ENCODE measurements around the gene ERC1.

ERC1 gene

DNA sequence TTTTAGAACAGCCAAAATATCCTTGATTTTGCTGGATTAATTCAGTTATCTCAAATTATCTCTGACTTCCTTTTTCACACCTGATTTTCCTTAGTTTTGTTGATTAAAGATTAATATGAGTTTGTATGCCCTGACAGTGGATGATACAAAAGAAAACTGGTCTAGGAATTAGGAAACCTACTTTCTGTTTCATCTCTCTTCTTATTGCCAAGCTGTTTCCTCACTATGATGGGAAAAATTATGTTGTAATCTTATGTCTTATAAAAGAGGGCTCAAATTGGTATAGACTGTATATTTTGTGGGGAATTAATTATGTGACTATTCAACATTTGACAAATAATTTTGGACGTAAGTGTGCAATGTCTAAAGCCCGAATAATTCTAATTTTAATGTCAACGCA lies 331.8 kb downstream of the ERC1 start:
- no peak overlapping the region for H2AK5ac ChIP-seq (ENCODE audit: low read length, severe bottlenecking)
- H3K18ac ChIP-seq (ENCODE audit: low read depth in 1 of 2, low read length in 2 of 2), result no peak overlapping the region
- H3K27me3 ChIP-seq (ENCODE audit: control insufficient read depth in 1 of 2, insufficient read depth in 1 of 2, low read length in 2 of 2), result no peaks in the 10 kb centered on the region
- H3K4me2 ChIP-seq (ENCODE audit: low read length, poor library complexity, severe bottlenecking), result no peak overlapping the region
- no peak overlapping the region for H2AFZ ChIP-seq (ENCODE audit: low read depth, low read length)
- H2BK120ac ChIP-seq (ENCODE audit: low read depth, low read length), result no peak overlapping the region
- no peak overlapping the region for H3K4ac ChIP-seq (ENCODE audit: low read depth in 1 of 2, low read length in 2 of 2)
- no peaks in the 10 kb centered on the region for H3K9me3 ChIP-seq (ENCODE audit: control insufficient read depth, low read length)
- no peak for DNase-seq
- H4K8ac ChIP-seq (ENCODE audit: low read length), result no peak overlapping the region
- H3K27ac ChIP-seq (ENCODE audit: low read length, poor library complexity, severe bottlenecking), result no peak overlapping the region
- H3K79me1 ChIP-seq (replicated peaks; ENCODE audit: low read length, poor library complexity, severe bottlenecking), result peaks cover 3% of the 10 kb centered on the region
- H4K91ac ChIP-seq (ENCODE audit: low read length), result no peak overlapping the region
- H3K9ac ChIP-seq (ENCODE audit: low read length), result no peak overlapping the region
- H3K14ac ChIP-seq (ENCODE audit: low read length in 2 of 2), result no peak overlapping the region
- peaks cover 0 to 5% of the 10 kb centered on the region in 2 experiments for H3K36me3 ChIP-seq (ENCODE audit: control insufficient read depth in 1 of 2, insufficient read depth in 2 of 2, low read depth in 1 of 2, low read length in 2 of 2)
- H2BK5ac ChIP-seq (ENCODE audit: low read depth, low read length, poor library complexity, severe bottlenecking), result no peak overlapping the region
- H2BK12ac ChIP-seq (ENCODE audit: low read length in 2 of 2), result no peak overlapping the region
- no peaks in the 10 kb centered on the region for H3K4me1 ChIP-seq (ENCODE audit: control insufficient read depth, insufficient read depth, low read depth, low read length)
- 95% methylated on average over 3 of the region's 3 CpGs for WGBS
- no peak overlapping the region for H3K4me3 ChIP-seq (ENCODE audit: insufficient read depth in 1 of 2, low read depth in 1 of 2, low read length in 2 of 2)
- H2BK15ac ChIP-seq (ENCODE audit: low read depth, poor library complexity, severe bottlenecking), result no peak overlapping the region
- no peak overlapping the region for H3K23ac ChIP-seq (ENCODE audit: low read length in 2 of 2)

DNA sequence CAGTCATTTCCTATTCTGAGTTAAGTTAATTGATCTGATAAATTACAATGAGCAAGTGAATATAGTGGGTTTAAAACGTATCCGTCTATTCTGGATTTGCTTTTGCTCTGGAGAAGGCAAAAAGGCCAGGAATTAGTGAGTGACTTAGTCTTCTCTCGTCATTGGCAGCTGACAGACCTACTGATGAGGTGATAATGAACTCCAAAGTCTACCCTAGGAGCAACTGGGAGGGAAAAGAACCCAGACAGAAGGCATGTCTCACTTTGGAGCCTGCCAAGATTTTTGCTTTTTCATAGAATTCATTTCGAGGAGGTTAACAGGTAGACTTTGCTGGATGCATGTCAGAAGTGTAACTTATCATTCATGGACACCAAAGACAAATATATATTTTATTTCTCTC lies 333.1 kb downstream of the ERC1 start:
- H2BK120ac ChIP-seq (ENCODE audit: low read depth, low read length), result no peak overlapping the region
- no peaks in the 10 kb centered on the region for H3K4me1 ChIP-seq (ENCODE audit: control insufficient read depth, insufficient read depth, low read depth, low read length)
- H3K4ac ChIP-seq (ENCODE audit: low read depth in 1 of 2, low read length in 2 of 2), result no peak overlapping the region
- no peak overlapping the region for H4K91ac ChIP-seq (ENCODE audit: low read length)
- WGBS, result 81% methylated on average over 3 of the region's 4 CpGs
- H3K27me3 ChIP-seq (ENCODE audit: control insufficient read depth in 1 of 2, insufficient read depth in 1 of 2, low read length in 2 of 2), result no peaks in the 10 kb centered on the region
- no peak overlapping the region for H4K8ac ChIP-seq (ENCODE audit: low read length)
- no peak overlapping the region for H3K18ac ChIP-seq (ENCODE audit: low read depth in 1 of 2, low read length in 2 of 2)
- no peak overlapping the region for H3K27ac ChIP-seq (ENCODE audit: low read length, poor library complexity, severe bottlenecking)
- peaks cover 8% of the 10 kb centered on the region for H3K79me1 ChIP-seq (replicated peaks; ENCODE audit: low read length, poor library complexity, severe bottlenecking)
- no peak overlapping the region for H3K4me2 ChIP-seq (ENCODE audit: low read length, poor library complexity, severe bottlenecking)
- no peak overlapping the region for H2AFZ ChIP-seq (ENCODE audit: low read depth, low read length)
- no peak overlapping the region for H3K4me3 ChIP-seq (ENCODE audit: insufficient read depth in 1 of 2, low read depth in 1 of 2, low read length in 2 of 2)
- H2AK5ac ChIP-seq (ENCODE audit: low read length, severe bottlenecking), result no peak overlapping the region
- H2BK12ac ChIP-seq (ENCODE audit: low read length in 2 of 2), result no peak overlapping the region
- no peak overlapping the region for H3K9ac ChIP-seq (ENCODE audit: low read length)
- H3K23ac ChIP-seq (ENCODE audit: low read length in 2 of 2), result no peak overlapping the region
- H2BK5ac ChIP-seq (ENCODE audit: low read depth, low read length, poor library complexity, severe bottlenecking), result no peak overlapping the region
- no peak overlapping the region for H2BK15ac ChIP-seq (ENCODE audit: low read depth, poor library complexity, severe bottlenecking)
- peaks cover 0 to 8% of the 10 kb centered on the region in 2 experiments for H3K36me3 ChIP-seq (ENCODE audit: control insufficient read depth in 1 of 2, insufficient read depth in 2 of 2, low read depth in 1 of 2, low read length in 2 of 2)
- no peaks in the 10 kb centered on the region for H3K9me3 ChIP-seq (ENCODE audit: control insufficient read depth, low read length)
- no peak overlapping the region for H3K14ac ChIP-seq (ENCODE audit: low read length in 2 of 2)
- DNase-seq, result no peak

DNA sequence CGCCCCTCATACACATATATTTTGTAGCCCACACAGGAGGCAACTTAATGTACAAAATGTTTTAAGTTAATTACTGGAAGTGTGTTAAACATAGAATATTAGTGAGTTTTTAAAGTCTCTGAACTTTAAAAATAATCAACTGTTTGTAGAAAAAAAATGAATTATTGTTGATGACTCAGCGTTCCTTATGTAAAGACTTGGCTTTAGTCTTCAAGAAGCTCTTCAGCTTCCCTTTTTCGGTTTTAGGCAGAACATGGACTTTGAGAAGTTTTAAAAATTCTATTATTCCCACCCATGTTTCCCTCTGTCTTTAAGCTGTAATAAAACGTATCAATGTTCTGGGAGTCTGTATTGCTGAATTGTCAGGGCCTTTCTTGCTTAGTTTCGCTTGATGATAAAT lies 333.9 kb downstream of the ERC1 start:
- no peaks in the 10 kb centered on the region for H3K9me3 ChIP-seq (ENCODE audit: control insufficient read depth, low read length)
- peaks cover 0 to 8% of the 10 kb centered on the region in 2 experiments for H3K36me3 ChIP-seq (ENCODE audit: control insufficient read depth in 1 of 2, insufficient read depth in 2 of 2, low read depth in 1 of 2, low read length in 2 of 2)
- WGBS, result 98% methylated on average over 2 of the region's 5 CpGs
- no peak overlapping the region for H3K4me3 ChIP-seq (ENCODE audit: insufficient read depth in 1 of 2, low read depth in 1 of 2, low read length in 2 of 2)
- H4K8ac ChIP-seq (ENCODE audit: low read length), result no peak overlapping the region
- no peak overlapping the region for H3K4ac ChIP-seq (ENCODE audit: low read depth in 1 of 2, low read length in 2 of 2)
- H3K9ac ChIP-seq (ENCODE audit: low read length), result peak overlapping the region; percentile 62
- H2BK15ac ChIP-seq (ENCODE audit: low read depth, poor library complexity, severe bottlenecking), result no peak overlapping the region
- no peak overlapping the region for H2BK120ac ChIP-seq (ENCODE audit: low read depth, low read length)
- no peaks in the 10 kb centered on the region for H3K4me1 ChIP-seq (ENCODE audit: control insufficient read depth, insufficient read depth, low read depth, low read length)
- no peak overlapping the region for H3K27ac ChIP-seq (ENCODE audit: low read length, poor library complexity, severe bottlenecking)
- no peak overlapping the region for H3K23ac ChIP-seq (ENCODE audit: low read length in 2 of 2)
- no peak overlapping the region for H2AFZ ChIP-seq (ENCODE audit: low read depth, low read length)
- peaks cover 8% of the 10 kb centered on the region for H3K79me1 ChIP-seq (replicated peaks; ENCODE audit: low read length, poor library complexity, severe bottlenecking)
- no peak overlapping the region for H2BK5ac ChIP-seq (ENCODE audit: low read depth, low read length, poor library complexity, severe bottlenecking)
- no peaks in the 10 kb centered on the region for H3K27me3 ChIP-seq (ENCODE audit: control insufficient read depth in 1 of 2, insufficient read depth in 1 of 2, low read length in 2 of 2)
- H2BK12ac ChIP-seq (ENCODE audit: low read length in 2 of 2), result no peak overlapping the region
- DNase-seq, result no peak
- no peak overlapping the region for H3K18ac ChIP-seq (ENCODE audit: low read depth in 1 of 2, low read length in 2 of 2)
- no peak overlapping the region for H3K14ac ChIP-seq (ENCODE audit: low read length in 2 of 2)
- no peak overlapping the region for H4K91ac ChIP-seq (ENCODE audit: low read length)
- no peak overlapping the region for H2AK5ac ChIP-seq (ENCODE audit: low read length, severe bottlenecking)
- no peak overlapping the region for H3K4me2 ChIP-seq (ENCODE audit: low read length, poor library complexity, severe bottlenecking)

DNA sequence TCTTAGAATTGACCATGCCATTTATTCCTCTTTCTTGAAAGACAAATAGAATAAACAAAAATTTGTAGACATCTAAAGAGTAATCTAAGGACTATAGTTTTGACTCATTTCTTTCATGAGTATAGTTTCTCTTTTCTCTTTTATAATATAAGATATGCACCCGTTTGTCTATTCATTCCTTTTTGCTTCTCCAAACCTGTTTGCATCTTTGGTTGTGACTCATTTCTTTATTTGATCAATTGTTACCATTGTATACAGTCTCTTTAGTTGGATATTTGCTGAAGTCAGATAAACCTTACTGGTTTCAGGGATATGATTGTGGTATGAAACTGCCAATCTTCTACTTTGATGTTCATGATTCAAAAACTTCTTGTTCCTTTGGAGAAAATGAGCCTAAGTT lies 334.6 kb downstream of the ERC1 start:
- H3K4me1 ChIP-seq (ENCODE audit: control insufficient read depth, insufficient read depth, low read depth, low read length), result no peaks in the 10 kb centered on the region
- H3K27me3 ChIP-seq (ENCODE audit: control insufficient read depth in 1 of 2, insufficient read depth in 1 of 2, low read length in 2 of 2), result no peaks in the 10 kb centered on the region
- H3K79me1 ChIP-seq (replicated peaks; ENCODE audit: low read length, poor library complexity, severe bottlenecking), result peaks cover 8% of the 10 kb centered on the region
- H2BK120ac ChIP-seq (ENCODE audit: low read depth, low read length), result no peak overlapping the region
- no peak overlapping the region for H2BK12ac ChIP-seq (ENCODE audit: low read length in 2 of 2)
- H3K27ac ChIP-seq (ENCODE audit: low read length, poor library complexity, severe bottlenecking), result no peak overlapping the region
- no peak overlapping the region for H4K8ac ChIP-seq (ENCODE audit: low read length)
- H3K9ac ChIP-seq (ENCODE audit: low read length), result no peak overlapping the region
- no peak overlapping the region for H3K18ac ChIP-seq (ENCODE audit: low read depth in 1 of 2, low read length in 2 of 2)
- H2AK5ac ChIP-seq (ENCODE audit: low read length, severe bottlenecking), result no peak overlapping the region
- no peak overlapping the region for H3K4ac ChIP-seq (ENCODE audit: low read depth in 1 of 2, low read length in 2 of 2)
- no peaks in the 10 kb centered on the region for H3K9me3 ChIP-seq (ENCODE audit: control insufficient read depth, low read length)
- H4K91ac ChIP-seq (ENCODE audit: low read length), result no peak overlapping the region
- no peak overlapping the region for H3K14ac ChIP-seq (ENCODE audit: low read length in 2 of 2)
- no peak overlapping the region for H3K4me3 ChIP-seq (ENCODE audit: insufficient read depth in 1 of 2, low read depth in 1 of 2, low read length in 2 of 2)
- no peak overlapping the region for H2BK5ac ChIP-seq (ENCODE audit: low read depth, low read length, poor library complexity, severe bottlenecking)
- peaks cover 0 to 8% of the 10 kb centered on the region in 2 experiments for H3K36me3 ChIP-seq (ENCODE audit: control insufficient read depth in 1 of 2, insufficient read depth in 2 of 2, low read depth in 1 of 2, low read length in 2 of 2)
- no peak overlapping the region for H2AFZ ChIP-seq (ENCODE audit: low read depth, low read length)
- DNase-seq, result no peak
- no peak overlapping the region for H3K4me2 ChIP-seq (ENCODE audit: low read length, poor library complexity, severe bottlenecking)
- no peak overlapping the region for H2BK15ac ChIP-seq (ENCODE audit: low read depth, poor library complexity, severe bottlenecking)
- no CpG with 5 or more reads among the region's 1 CpG for WGBS
- no peak overlapping the region for H3K23ac ChIP-seq (ENCODE audit: low read length in 2 of 2)

Measured in mesenchymal stem cell (in vitro differentiated cells and primary cell).